ENCODE measurements around the gene SYCP2.

DNA sequence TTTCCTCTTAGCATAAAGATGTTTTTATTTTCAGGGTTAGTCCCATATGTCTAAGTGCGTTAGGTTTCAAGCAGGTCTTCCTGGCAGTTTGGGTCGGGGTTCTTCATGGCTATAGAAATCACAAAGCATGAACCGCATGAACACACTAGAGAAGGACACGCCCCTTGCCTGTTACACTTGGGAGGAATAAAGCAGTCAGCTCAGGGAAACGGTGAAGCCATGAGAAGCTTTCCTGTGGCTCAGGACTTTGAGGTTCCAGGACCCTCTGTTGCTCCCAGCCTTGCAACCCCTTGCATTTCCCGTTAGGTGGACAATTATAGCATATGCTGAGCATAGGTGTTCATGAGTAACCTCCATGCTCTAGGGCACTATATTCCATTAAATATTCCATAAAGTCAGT, 96.7 kb downstream of the SYCP2 start:
- TF ChIP-seq CTCF (optimal IDR thresholded peaks at IDR 0.05 in 1 of 3, IDR thresholded peaks at IDR 0.05 in 1 of 3, conservative IDR thresholded peaks at IDR 0.05 in 1 of 3; ENCODE audit: extremely low read depth in 1 of 3, insufficient read depth in 2 of 3, low read length in 3 of 3) (no peak), EZH2 (IDR thresholded peaks at IDR 0.05; ENCODE audit: low read length) (no peak)

Measured in keratinocyte (primary cell).